ENCODE measurements around the gene PEX5L. TPM values are rescaled to one million over a fixed set of nuclear protein-coding genes. Genes with fewer than 3 reads are reported as not detected.

Gene PEX5L
- total RNA-seq, 2 donors from 2014 or later, result not detected

DNA sequence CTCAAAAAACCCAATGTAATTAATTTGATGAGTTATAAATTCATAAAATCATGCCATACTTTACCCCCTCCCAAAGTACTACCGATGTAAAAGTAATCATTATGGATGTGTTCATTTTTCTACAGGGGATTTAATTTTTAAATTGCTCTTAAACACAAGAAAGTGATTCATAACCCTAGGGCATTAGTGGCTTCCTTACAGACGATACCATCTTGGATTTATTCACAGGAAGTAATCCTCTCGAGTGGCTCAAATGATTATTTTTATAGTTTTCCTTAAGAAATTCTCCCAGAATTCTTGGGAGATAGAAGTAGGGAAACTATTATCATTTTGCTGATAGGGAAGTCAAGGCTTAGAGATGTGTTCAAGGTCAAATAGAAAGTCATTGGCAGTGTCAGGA is 80.9 kb downstream of the PEX5L start:
- no peak overlapping the region for H3K4me3 ChIP-seq
- H3K27ac ChIP-seq, result no peak overlapping the region
- DNase-seq (ENCODE audit: low spot score) (no peak), ATAC-seq (ENCODE audit: insufficient number of reproducible peaks, low FRiP score, low read depth) (no peak)
- no peaks in the 10 kb centered on the region for H3K4me1 ChIP-seq (ENCODE audit: control insufficient read depth in 1 of 2, low read depth in 2 of 2)
- TF ChIP-seq, protein P1, sequence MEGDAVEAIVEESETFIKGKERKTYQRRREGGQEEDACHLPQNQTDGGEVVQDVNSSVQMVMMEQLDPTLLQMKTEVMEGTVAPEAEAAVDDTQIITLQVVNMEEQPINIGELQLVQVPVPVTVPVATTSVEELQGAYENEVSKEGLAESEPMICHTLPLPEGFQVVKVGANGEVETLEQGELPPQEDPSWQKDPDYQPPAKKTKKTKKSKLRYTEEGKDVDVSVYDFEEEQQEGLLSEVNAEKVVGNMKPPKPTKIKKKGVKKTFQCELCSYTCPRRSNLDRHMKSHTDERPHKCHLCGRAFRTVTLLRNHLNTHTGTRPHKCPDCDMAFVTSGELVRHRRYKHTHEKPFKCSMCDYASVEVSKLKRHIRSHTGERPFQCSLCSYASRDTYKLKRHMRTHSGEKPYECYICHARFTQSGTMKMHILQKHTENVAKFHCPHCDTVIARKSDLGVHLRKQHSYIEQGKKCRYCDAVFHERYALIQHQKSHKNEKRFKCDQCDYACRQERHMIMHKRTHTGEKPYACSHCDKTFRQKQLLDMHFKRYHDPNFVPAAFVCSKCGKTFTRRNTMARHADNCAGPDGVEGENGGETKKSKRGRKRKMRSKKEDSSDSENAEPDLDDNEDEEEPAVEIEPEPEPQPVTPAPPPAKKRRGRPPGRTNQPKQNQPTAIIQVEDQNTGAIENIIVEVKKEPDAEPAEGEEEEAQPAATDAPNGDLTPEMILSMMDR (IDR thresholded peaks at IDR 0.05), result no peak
- no peaks in the 10 kb centered on the region for H3K36me3 ChIP-seq
- H3K27me3 ChIP-seq (replicated peaks; ENCODE audit: insufficient read depth), result no peaks in the 10 kb centered on the region
- H3K9me3 ChIP-seq, result no peaks in the 10 kb centered on the region

DNA sequence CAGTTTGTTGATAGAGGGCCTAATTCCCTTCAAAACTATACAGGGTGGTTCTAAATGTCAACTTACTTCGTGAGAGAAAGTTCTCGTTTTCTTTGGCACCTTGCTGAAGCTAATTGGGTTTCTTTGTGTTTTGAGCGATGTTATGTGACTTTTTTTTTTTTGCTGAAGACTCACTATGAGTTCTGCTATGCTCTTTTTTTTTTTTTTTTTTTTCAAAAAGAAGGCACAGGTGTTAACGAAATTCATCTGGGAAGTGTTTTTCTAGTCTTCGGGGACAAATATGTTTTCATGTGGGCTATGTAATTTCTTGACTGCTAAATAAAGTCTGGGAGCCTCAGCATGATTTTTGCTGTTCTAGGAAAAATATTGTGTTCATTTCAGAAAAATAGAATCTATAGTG is 81.5 kb downstream of the PEX5L start:
- DNase-seq (ENCODE audit: low spot score), result no peak
- ATAC-seq (ENCODE audit: insufficient number of reproducible peaks, low FRiP score, low read depth), result no peak
- H3K4me1 ChIP-seq (ENCODE audit: control insufficient read depth in 1 of 2, low read depth in 2 of 2), result no peaks in the 10 kb centered on the region
- no peaks in the 10 kb centered on the region for H3K9me3 ChIP-seq
- no peak overlapping the region for H3K4me3 ChIP-seq
- no peak overlapping the region for H3K27ac ChIP-seq
- no peaks in the 10 kb centered on the region for H3K27me3 ChIP-seq (replicated peaks; ENCODE audit: insufficient read depth)
- TF ChIP-seq, protein P1 (IDR thresholded peaks at IDR 0.05), result no peak
- H3K36me3 ChIP-seq, result no peaks in the 10 kb centered on the region

DNA sequence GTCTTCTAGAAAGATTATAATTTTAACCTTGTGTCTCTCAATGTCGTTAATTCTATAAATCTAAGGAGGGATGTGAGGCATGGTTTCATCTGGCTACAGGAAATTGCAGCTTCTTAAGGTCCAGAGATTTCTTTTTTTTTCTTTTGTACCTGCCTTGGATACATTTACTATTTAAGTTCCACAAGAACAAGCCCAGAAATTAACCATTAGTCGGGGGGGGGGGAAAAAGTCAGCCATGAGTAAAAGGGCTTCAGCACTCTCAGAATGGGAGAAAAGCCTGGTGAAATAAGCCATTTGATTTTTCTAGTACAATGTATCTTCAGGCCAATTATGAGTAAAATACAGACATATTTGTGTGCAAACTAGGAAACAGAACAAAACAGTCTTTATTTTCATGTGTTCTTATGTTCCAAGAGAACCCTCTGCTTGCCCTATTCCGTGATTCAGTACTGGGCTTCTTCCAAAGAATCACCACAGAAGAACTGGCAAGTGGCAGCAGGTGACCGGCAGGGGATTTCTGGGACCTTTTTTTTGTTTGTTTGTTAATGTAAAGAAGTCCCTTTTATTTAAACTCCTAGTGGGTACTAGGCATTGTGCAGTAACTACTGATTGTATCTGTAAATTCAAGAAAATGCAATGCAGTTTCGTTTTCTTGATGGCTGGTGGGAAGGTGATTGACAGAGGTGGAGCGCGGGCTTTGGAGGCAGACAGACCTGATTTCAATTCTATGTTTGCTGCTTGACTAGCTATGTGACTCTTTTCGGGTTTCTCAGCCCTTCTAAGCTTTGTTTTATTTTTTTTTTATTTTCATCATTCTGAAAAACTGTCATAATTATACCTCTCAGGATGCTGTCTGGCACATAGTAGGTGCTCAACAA is 82.5 kb downstream of the PEX5L start:
- no peaks in the 10 kb centered on the region for H3K9me3 ChIP-seq
- H3K4me3 ChIP-seq, result no peak overlapping the region
- no peaks in the 10 kb centered on the region for H3K36me3 ChIP-seq
- ATAC-seq (ENCODE audit: insufficient number of reproducible peaks, low FRiP score, low read depth) (no peak), DNase-seq (ENCODE audit: low spot score) (no peak)
- H3K27me3 ChIP-seq (replicated peaks; ENCODE audit: insufficient read depth), result no peaks in the 10 kb centered on the region
- no peak overlapping the region for H3K27ac ChIP-seq
- TF ChIP-seq, protein P1 (IDR thresholded peaks at IDR 0.05), result no peak
- no peaks in the 10 kb centered on the region for H3K4me1 ChIP-seq (ENCODE audit: control insufficient read depth in 1 of 2, low read depth in 2 of 2)

DNA sequence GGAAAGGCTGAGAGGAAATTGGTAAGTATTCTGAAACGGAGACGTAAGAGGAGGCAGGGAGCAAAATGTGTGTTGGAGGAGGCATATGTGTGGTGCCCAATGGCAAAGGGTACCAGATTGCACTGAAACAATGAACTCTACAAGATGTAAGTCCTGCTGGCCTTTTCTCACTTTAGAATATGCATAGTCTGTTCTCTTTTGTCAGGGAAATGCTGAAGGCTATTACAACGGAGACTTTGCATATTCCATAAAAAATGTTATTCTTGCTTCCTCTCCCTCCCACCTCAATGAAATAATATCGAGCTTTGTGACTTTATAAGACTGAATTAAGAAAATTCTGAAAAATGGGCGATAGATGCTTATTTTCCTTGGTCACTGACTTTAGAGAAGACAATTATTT is 85.9 kb downstream of the PEX5L start:
- DNase-seq (ENCODE audit: low spot score) (no peak), ATAC-seq (ENCODE audit: insufficient number of reproducible peaks, low FRiP score, low read depth) (no peak)
- no peaks in the 10 kb centered on the region for H3K36me3 ChIP-seq
- TF ChIP-seq, protein P1 (IDR thresholded peaks at IDR 0.05), result no peak
- no peak overlapping the region for H3K27ac ChIP-seq
- H3K27me3 ChIP-seq (replicated peaks; ENCODE audit: insufficient read depth), result no peaks in the 10 kb centered on the region
- no peak overlapping the region for H3K4me3 ChIP-seq
- no peaks in the 10 kb centered on the region for H3K4me1 ChIP-seq (ENCODE audit: control insufficient read depth in 1 of 2, low read depth in 2 of 2)
- no peaks in the 10 kb centered on the region for H3K9me3 ChIP-seq

DNA sequence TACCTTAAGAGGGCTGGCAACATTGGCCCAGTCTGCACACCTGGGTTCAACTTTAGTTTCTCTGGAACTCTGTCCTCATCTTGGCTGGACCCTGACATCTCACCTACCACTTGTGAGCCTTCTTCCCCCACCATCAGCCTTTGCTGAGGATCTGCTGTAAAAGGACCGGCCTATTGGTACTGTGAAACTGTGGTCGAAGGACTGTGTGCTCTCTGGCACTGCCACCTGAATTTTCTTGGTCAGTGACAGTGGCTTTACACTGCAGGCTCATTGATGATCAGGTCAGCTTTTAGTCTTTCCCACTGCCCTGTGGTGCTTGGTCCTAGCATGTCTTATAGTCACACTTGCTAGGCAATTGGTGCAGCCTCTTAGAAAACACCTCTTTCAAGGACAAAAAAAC is 86.9 kb downstream of the PEX5L start:
- TF ChIP-seq, protein P1 (IDR thresholded peaks at IDR 0.05), result no peak
- no peak for DNase-seq (ENCODE audit: low spot score)
- H3K36me3 ChIP-seq, result no peaks in the 10 kb centered on the region
- no peak for ATAC-seq (ENCODE audit: insufficient number of reproducible peaks, low FRiP score, low read depth)
- H3K4me1 ChIP-seq (ENCODE audit: control insufficient read depth in 1 of 2, low read depth in 2 of 2), result no peaks in the 10 kb centered on the region
- H3K9me3 ChIP-seq, result no peaks in the 10 kb centered on the region
- no peaks in the 10 kb centered on the region for H3K27me3 ChIP-seq (replicated peaks; ENCODE audit: insufficient read depth)
- H3K4me3 ChIP-seq, result no peak overlapping the region
- no peak overlapping the region for H3K27ac ChIP-seq

Data from thoracic aorta (tissue), 2 donors.